GM18861 (cell line): Measurements from ENCODE around the gene FCSK.

Experiments used
- ATAC-seq: cut with Tn5 transposase; IDR thresholded peaks from one replicate; pipeline ENCODE4 v1.9.1; 2021; ENCODE audit not compliant: unreplicated experiment

The FCSK gene

DNA sequence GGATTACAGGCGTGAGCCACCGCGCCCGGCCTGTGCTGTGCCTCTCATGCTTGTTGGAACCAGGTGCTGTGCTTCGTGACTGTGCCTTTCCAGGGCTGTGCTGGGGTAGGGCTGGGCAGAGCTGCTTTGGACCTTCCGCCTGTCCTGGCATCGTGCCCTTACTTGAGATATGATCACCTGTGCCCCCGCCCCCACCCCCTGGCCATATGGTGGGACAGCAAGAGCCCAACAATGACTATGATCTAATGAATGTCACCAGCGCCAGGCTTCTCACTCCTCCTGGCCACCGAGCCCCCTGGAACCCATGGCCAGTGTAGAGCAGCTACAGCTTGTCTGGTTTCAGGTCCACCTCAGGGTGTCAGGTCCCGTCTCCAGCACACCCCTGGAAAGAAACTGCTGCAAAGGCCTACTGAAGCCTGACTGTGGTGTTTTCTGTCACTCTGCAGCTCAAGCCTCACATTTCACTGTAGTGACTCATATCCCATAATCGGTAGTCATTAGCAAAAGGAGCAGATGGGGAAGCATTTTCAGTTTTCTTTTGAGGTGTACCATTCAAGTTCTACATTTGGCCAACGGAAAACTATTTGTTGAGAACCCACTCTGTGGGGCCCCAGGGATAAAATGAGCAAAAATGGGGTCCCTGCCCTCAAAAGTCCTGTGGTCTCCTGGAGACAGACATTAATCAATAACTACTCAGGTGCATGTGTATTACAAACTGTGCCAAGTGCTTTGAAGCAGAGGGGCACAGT is 22.1 kb downstream of the FCSK start:
- ATAC-seq, result peak; percentile 85

DNA sequence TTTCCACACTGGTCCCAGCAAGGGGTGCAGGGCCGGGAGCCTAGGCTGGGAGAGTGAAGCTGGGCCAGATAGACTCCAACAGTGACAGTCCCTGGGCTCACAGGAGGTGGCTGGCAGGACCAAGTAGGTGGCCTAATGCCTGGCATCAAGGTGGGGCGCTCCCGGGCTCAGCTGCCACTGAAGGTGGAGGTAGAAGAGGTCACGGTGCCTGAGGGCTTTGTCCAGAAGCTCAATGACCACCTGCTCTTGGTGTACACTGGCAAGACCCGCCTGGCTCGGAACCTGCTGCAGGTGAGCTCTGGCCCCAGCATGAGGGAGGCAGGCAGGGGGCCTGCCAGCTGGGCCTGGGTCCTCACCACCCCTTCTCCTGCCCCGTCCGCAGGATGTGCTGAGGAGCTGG is 23.8 kb downstream of the FCSK start:
- ATAC-seq, result no peak

DNA sequence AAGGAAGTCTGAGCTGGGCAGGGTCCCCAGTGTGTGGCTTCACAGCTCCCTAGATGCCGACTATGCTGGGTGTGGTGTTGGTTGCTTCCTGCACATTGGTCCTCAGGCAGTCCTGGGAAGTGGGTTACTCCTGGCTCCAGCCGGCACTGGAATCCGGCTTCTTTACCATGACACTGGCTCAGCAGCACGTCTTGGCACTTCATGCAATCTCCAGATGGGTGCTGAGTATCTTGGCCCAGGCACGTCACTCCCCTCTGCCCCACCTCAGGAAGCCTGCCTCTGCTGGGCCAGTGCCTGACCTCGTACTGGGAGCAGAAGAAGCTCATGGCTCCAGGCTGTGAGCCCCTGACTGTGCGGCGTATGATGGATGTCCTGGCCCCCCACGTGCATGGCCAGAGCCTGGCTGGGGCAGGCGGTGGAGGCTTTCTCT is 24.5 kb downstream of the FCSK start:
- ATAC-seq, result no peak

DNA sequence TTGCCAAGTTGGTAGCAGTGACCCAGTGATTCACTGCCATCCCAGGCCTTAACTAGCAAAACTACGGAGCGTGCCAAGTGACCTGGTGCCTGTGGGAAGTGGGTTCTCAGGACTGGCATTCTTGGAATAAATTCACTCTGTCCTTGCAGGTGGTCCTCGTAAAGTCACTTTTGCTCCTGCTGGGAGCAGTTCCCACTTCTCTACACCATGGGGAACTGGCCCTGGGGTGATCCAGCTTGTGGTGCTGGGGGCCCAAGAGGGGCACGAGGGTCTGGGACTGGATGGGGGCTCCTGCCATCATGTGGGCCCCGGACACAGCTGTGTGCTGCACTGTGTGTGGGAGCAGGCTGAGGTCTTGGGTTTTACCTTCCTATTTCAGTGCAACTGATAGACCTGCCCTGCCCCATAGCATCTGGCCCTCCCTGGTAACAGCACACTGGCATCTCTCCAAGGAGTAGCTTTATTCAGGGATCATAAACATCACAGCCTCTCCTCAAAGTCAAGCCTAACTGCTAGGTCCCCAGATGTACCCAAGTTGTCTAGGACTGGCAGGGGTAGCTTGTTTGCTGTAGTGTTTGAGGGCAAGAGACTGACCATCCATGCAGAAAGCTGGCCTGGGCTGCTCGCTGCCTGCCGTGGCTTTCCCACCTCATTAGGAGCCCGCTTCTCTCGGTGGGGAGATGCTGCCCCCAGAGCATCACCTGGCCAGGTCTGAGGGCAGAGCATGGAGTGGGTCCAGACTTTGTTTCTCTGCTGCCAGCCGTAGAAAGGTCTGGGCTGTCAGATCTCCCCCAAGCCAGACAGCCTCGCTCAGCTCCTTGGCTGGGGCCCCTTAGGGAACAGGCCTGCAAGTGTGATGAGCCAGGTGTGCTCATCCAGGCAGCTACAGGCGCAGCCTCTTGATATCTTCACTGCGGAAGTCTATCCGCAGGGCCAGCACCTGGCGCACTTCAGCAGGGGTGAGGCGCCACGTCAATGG is 26.0 kb downstream of the FCSK start:
- no peak for ATAC-seq

DNA sequence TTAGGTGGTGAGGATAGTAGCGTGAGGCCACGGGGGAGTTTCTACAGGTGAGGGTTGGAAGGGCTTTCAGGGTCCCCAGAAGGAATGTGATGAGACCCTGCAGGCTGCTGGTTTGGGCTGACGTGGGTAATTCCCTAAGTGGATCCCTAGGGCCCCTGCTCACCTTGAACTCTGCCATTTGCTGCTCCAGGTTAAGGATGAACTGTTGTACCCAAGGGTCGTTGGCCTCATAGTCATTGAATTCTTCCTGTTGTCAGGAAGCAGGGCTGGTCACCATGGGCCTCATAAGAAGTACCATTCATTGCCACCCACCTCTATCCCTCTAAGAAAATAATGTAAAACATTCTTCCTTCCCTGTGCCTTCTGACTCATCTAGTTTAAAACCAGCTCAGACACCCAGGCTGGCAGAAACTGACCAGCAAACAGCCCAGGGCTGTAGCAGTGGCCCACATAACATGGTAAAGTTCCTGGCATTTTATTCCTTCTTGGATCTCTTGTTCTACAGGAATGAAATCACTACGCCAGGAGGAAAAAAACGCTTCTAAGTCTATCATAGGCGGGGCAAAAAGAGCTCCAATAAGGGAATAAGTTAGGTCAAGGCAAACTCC is 27.6 kb downstream of the FCSK start:
- ATAC-seq, result no peak

DNA sequence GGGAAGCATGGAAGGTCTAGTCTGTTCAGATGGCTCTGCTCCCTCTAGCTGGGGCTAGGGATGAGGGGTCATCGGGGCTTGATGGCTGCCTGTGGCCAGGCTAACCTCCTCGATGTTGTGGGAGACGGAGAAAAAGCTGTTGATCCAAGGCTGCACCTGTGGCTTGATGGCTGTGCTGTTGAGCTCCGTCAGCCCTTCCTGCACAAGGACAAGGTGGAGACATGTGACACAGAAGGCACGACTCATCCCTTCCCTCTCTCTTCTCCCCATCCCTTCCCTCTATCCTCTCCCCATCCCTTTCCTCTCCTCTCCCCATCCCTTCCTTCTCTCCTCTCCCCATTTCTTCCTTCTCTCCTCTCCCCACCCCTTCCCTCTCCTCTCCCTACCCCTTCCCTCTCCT is 28.2 kb downstream of the FCSK start:
- no peak for ATAC-seq

DNA sequence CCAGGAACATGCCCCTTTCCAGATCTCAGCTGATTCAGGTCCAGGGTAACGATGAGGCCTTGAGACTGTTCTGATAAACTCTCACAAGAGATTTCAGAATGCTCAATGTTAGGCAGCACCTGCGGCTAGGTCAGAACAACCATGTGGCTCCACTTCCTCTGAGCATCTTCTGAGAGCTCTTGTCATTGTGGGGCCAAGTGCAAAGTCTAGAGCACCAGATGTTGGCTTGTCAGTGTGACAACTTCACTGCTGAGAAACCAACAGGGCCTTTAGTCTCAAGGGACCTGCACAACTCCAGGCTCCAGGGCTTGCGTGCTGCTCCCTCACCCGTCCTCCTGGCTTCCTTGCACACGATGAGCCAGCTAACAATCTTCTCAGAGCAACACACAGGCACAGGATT is 29.0 kb downstream of the FCSK start:
- peak; percentile 78 for ATAC-seq

DNA sequence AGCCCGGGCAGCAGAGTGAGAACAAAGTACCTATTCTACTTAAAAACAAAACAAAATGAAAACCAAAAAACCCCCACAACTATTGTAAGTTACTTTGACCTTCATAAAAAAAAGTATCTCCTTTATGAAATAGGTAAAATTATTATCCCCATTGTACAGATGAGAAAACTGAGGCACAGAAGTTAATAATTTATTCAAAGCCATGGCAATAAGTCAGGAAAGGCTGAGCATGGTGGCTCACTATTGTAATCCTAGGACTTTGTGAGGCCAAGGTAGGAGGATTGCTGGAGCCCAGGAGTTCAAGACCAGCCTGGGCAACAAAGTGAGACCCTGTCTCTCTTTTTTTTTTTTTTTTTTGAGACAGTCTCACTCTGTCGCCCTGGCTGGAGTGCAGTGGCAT is 30.5 kb downstream of the FCSK start:
- ATAC-seq, result no peak

DNA sequence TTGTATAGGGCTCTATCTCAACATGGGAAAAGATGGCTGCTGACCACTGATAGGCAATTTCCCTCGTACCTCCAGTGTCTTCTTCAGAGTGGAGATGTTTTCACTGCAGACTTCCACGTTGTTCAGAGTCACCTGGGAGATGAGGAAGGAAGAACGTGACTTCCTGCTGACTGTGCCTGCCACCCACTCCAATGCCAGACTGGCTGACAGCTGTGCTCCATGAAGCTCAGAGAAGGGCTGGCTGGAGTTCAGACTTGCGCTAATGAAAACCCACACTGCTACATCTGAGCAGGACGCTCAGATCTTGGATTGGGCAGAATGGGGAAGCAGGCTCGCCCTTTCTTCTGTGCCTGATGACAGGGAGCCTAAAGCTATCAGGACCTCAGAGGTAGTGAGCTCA is 35.9 kb downstream of the FCSK start:
- ATAC-seq, result no peak

DNA sequence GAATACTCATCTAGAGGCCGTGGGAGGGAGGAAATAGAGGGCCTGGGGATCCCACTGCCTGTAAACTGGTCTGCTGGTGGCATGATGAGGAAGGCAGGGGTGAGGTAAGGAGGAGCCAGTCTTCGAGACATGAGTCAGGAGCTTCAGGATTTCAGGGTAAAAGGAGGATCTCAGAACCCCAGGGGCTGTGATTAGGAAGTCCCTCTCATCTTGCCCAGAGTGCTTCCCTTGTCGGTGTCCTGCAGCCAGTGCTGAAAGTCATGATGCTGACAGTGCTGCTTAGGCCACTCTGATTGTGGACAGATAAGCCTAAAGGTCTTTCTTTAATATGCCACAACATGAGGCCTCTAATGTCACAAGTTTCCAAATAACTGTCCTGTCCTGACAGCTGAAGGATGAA is 39.4 kb downstream of the FCSK start:
- no peak for ATAC-seq

DNA sequence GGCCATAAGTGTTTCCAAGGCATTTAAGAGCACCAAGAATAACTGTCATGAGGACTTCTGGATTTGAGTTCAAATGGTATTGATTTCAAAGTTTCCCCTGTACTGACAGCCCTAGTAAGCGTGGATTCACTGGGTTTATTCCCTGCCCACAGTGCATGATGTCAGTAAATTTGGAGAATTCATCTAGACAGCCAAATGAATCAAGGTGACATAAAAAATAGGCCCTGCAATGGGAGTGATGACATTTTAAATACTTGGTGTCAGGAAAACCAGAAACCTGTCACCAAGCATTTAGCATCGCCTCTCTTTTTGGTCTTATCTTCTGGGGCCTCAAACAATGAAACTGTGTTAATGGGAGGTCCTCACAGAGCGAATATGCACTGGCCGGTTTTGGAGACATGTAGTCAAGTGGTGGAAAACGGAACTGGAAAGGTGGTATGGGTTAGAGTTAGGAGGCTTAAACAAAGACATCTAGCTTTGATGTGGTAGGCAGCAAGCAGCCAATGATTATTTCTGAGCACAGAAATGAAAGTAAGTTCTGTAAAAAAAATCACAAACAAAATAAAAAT is 39.9 kb downstream of the FCSK start:
- ATAC-seq, result no peak

DNA sequence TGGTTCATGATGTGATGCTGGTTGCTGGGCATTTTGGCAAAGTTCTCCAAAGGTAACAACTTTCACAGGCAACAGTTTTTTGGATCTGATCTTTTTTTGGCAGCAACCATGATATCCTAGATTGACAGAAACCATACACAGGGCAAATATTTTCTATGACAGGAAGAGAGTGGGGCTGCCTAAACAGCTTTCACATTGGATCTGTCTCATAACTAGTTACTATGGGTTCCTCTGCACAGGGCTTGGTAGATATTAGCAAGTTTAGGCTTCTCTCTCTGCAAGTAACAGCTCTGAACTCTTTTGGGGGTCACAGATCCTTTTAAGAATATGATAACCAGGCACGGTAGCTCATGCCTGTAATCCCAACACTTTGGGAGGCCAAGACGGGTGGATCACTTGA is 40.4 kb downstream of the FCSK start:
- ATAC-seq, result no peak

DNA sequence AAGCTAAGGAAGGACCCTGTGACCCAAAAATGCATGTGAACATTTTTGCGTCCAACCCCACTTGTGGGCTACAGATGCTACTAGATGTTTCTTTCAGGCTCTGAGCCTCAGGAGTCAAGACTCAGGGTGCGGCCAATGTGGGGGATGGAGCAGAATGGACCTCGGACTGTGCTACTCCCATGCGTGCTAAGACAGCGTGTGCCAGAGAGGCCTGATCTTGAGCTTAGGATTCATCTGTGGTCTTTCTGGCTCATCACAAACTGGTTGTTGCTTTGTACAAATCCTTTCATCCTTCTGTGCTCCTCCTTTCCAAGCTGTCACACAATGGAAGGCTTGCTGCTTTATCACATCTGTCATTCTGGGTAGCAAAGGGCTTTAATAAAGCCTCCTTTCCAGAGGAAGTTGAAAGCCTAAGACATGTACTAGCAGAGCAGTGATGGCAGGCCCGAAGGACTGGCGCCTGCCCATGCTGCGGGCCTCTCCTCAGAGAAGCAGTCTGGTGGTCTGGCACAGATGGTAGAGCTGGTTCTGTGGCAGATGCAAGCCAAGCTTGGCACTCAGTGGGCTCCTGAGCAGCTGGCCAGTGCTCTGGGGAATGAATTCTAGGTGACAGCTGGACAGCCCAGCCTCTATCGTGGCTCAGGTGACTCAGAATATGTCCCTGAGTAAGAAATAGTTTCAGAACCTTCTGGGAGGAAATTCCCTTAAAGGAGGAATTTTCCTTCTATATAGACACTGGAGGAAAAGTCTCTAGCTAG is 41.2 kb downstream of the FCSK start:
- ATAC-seq, result no peak

DNA sequence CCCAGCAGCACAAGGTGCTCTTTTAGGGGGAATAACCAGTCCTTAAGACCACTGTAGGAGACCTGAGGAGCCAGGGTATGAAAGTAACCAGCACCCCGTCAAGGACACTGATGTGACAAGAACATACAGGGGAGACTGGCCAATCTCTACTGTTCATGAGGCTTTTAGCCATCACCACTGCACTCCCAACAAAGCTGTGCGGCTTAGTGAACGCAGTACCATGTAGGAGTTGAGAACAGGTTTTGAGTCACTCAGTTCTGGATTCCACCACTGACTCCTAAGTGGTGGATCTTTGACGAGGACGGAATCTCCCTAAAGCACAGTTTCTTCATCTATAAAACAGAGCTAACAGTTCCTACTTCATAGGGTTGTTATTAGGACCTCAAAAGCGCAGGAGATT is 42.1 kb downstream of the FCSK start:
- ATAC-seq, result no peak

DNA sequence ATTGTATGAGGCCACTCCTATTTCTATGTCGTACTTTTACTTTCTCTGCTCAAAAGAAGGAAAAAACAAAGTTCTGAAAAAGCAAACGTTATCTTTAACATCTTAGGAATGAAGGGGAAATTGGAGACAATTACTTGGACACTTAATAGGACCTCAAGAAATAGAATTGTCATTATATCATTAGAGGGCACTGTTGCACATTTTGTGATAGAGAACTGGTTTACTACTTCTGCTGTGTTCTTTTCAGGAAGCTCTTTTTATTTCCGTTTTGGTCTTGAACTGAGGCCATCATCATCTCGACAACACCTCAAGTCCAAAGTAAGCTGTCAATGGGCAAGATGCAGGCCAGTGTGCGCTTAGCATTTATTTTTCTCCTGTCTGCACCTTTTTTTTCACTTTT is 54.4 kb downstream of the FCSK start:
- no peak for ATAC-seq

DNA sequence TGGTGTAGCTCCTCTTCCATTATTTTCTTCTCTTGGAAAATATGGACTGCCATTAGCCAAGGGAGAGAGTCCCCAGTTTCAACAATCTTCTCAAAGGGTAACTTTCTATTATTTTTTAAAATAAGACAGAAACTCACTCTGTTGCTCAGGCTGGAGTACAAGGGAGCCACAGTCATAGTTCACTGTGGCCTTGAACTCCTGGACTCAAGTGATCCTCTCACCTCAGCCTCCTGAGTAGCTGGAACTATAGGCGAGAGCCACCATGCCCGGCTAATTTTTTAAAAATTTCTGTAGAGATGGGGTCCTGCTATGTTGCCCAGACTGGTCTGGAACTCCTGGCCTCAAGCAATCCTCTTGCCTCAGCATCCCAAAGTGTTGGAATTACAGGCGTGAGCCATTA is 55.8 kb downstream of the FCSK start:
- ATAC-seq, result no peak

DNA sequence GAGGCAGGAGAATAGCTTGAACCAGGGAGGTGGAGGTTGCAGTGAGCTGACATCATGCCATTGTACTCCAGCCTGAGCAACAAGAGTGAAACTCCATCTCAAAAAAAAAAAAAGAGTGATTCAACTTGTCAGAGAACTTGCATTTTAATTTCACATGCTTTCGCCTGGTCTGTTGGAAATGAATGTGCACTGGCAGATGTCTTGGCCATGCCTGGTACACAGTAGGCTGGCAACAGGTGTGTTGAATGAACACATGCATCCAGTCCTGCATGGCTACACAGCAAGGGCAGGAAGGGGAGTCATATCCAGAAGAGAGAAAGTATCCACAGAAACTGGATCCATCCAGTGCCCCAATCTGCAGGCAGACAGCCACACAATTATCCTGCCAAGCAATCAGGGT is 57.4 kb downstream of the FCSK start:
- ATAC-seq, result no peak

DNA sequence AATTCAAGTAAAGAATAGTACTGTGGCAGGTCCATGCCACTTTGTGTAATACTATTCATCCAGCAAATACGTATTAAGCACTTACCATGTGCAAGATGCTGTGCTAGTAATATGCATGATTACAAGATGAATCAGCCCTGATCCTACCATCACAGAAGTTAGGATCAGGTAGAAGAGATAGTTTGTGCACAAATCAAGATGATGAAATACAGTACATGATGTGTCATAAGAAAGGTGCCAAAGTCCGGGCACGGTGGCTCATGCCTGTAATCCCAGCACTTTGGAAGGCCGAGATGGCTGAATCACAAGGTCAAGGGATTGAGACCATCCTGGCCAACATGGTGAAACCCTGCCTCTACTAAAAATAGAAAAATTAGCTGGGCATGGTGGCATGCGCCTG is 58.1 kb downstream of the FCSK start:
- ATAC-seq, result no peak

DNA sequence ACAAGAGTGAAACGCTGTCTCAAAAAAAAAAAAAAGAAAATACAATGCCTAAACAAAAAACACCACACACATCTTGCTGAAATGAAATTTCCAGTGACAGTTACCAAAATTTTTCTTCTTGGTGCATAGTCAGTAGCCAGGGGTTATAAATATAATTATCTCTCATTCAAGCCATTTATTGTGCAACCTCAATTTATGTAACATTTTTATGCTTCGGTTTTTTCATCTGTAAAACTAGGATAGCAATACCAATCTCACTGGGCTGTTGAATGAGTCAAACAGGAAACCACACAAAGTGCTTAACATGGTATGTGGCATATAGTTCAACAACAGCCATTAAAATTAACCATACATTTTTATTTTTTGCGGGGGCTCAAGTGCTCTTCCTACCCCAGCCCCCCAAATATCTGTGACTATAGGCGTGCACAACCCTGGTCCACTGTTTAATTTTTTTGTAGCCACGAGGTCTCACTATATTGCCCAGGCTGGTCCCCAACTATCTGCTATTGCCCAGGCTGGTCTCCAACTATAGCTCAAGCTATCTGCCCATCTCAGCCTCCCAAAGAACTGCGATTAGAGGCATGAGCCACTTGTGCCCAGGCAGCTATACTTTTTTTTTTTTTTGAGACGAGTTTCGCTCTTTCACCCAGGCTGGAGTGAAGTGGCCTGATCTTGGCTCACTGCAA is 66.4 kb downstream of the FCSK start:
- no peak for ATAC-seq
